AG09319 (cell line): ENCODE results near the gene NAPEPLD.
"Not testable (repeated sequence)": the region's sequence is repeated elsewhere in the genome, so short reads cannot be mapped to it uniquely, and the experiment has no call there.

ENCODE experiments used
- DNase-seq: peaks from one replicate; pipeline ENCODE4 v3.0.0-alpha.2; 2010; ENCODE audit warnings: low read depth; ENCODE audit errors: extremely low read depth
- TF ChIP-seq, protein P1 (sequence below): IDR thresholded peaks from 2 replicates; pipeline ENCODE4 v1.5.1; 2011; ENCODE audit warnings: low read depth, mild to moderate bottlenecking, inconsistent platforms, low read length, moderate library complexity

NAPEPLD gene

DNA sequence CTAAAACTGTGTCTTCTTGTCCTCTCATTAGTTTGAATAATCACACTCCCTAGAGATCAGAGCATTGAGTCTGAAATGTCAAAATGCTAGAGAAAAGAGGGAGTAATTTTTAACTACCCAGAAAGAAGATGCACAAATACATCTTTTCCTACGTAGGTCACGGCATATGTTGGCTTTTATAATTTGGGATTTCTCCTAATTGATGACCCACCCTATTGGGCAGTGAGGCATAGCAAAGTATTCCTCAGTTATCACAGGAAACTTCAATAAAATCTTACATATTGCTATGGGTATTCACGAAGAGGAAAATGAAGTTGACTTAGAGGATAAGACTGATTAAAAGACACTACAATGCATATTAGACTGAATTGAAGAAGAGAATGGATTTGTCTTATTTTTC, 48.6 kb downstream of the NAPEPLD start:
- DNase-seq, result no peak
- TF ChIP-seq, protein P1, sequence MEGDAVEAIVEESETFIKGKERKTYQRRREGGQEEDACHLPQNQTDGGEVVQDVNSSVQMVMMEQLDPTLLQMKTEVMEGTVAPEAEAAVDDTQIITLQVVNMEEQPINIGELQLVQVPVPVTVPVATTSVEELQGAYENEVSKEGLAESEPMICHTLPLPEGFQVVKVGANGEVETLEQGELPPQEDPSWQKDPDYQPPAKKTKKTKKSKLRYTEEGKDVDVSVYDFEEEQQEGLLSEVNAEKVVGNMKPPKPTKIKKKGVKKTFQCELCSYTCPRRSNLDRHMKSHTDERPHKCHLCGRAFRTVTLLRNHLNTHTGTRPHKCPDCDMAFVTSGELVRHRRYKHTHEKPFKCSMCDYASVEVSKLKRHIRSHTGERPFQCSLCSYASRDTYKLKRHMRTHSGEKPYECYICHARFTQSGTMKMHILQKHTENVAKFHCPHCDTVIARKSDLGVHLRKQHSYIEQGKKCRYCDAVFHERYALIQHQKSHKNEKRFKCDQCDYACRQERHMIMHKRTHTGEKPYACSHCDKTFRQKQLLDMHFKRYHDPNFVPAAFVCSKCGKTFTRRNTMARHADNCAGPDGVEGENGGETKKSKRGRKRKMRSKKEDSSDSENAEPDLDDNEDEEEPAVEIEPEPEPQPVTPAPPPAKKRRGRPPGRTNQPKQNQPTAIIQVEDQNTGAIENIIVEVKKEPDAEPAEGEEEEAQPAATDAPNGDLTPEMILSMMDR, result no peak

DNA sequence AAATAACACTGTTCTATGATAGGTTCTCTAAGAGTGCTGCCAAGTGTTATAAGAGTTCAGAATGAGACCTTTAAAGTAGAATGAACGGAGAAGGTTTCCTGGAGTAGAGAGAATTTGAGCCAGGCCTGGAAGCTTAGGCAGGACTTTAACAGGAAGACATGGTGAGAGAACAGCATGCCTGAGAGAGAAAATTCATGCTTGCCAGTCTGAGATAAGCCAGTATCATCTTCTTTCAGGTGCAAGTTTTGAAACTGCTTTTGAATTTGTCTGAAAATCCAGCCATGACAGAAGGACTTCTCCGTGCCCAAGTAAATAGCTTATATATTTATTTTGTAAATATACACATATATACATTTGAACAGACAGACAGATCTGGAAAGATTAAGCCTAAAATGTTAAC, 51.9 kb downstream of the NAPEPLD start:
- TF ChIP-seq, protein P1, result no peak
- DNase-seq, result no peak

DNA sequence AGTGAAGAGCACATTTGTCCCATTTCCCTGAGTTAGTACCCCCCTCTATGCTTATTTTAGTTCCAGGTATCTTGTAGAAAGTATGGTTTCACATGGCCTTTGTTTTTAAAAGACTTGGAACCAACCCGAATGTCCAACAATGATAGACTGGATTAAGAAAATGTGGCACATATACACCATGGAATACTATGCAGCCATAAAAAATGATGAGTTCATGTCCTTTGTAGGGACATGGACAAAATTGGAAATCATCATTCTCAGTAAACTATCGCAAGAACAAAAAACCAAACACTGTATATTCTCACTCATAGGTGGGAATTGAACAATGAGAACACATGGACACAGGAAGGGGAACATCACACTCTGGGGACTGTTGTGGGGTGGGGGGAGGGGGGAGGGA, 53.3 kb downstream of the NAPEPLD start:
- not testable (repeated sequence) for DNase-seq

DNA sequence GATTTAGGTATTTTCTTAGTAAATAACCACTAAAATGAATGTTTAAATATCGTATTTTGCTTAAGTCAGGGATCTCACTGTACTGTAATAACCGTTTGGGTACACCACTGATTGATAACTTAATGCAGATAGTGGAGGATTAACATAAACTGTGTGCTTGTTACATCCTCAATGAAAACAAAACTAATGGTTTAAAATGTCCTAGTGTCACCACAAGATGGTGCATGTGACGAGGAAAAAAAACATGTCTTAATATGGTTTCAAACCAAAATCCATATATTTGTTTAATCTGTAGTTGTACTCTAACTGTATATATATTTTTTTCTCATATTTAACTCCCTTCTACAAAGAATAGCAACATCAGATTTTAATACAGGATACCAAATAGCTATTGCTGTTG, 54.8 kb downstream of the NAPEPLD start:
- TF ChIP-seq, protein P1, result no peak
- no peak for DNase-seq

DNA sequence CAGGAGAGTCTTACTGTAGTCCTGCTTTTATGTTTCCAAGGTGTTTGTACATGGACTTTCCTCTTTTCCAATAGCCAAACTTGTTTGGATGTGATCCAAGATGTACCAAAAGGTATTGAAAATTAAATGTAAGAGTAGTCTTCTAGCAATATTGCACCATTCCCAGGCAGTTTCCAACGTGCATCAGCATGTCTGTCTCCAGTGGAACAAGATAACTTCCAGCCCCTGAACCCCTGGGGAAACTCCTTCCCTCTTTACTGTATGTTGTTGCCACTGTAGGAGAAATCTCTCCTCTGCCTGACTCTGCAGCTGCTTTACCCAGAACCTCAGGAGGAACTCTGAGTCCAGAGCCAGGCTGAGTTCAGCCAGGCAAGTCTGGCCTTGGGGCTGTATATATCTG, 55.5 kb downstream of the NAPEPLD start:
- DNase-seq, result no peak
- TF ChIP-seq, protein P1, result no peak

DNA sequence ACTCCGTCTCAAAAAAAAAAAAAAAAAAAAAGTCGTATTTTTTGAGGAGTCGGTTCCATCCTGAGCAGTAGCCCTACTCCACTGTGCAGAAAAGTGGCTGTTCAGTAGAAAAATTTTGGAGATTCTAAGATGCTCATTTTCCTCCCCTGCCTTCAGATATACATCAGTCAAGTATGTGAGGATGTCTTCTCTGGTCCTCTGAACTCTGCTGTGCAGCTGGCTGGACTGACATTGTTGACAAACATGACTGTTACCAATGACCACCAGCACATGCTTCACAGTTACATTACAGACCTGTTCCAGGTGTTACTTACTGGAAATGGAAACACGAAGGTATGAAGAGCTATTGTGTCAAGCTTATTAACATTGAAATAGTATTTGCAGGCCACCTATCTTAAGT, 56.6 kb downstream of the NAPEPLD start:
- DNase-seq, result not testable (repeated sequence)

DNA sequence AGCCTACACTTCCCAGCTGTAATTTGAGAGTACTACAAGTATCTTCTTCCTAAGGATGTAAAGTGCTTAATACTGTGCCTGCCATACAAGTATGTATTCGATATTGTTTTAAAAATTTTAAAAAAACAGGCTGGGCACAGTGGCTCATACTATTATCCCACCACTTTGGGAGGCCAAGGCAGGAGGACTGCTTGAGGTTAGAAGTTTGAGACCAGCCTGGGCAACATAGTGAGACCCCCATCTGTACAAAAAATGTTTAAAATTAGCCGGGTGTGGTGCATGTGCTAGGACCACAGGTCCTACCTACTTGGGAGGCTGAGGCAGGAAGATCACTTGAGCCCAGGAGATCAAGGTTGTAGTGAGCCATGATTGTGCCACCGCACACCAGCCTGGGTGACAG, 65.7 kb downstream of the NAPEPLD start:
- TF ChIP-seq, protein P1, result no peak
- DNase-seq, result no peak

DNA sequence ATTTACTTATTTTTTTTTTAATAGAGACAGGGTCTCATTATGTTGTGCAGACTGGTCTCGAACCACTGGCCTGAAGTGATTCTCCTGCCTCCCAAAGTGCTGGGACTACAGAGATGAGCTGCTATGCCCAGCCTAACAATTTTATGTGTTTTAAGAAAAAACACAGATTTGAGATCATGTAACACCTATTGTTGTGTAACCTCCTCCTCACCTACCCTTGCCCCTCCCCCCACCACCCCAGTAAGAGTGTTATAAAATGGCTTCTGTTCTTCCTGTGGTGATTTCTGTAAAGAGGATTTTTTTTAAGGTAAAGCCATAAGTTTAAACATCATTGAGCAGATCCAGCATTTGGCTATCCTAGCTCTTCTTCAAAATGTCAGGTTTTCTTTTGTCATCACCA, 66.4 kb downstream of the NAPEPLD start:
- no peak for DNase-seq
- TF ChIP-seq, protein P1, result no peak

DNA sequence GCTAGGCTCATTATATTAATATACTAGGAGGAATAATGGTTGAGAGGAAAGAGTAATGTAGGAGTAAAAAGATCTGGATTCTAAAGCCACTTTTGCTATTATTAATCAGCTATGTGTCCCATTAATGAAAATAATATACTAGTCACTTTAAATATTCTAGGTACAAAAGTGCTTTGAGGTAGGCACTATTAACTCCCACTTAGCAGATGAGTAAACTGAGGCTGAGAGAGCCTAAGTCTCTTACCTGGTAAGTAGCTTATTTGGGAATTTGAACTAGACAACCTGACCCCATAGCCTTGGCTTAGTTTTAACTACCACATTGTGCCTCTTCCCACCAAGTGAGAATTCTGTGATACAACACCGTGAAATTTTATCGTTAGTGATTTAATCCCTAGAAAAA, 68.0 kb downstream of the NAPEPLD start:
- DNase-seq, result no peak
- TF ChIP-seq, protein P1, result no peak
